Ovary (tissue), 3 donors: ENCODE measurements around the gene ENTPD7.

Source experiments
- CTCF ChIP-seq, 3 donors: fragments of 450-650 bp in 2 of 3; fragments of 200-600 bp in 1 of 3; IDR thresholded peaks; one replicate each; pipeline versions ENCODE4 v1.5.1 to v1.8.0; 2016 to 2022; ENCODE audit warnings: antibody characterized with exemption in 3 of 3, mild to moderate bottlenecking in 1 of 3
- EP300 ChIP-seq: sonication (generic); formaldehyde crosslinking; IDR thresholded peaks from one replicate; pipeline ENCODE4 v1.6.1; 2017; ENCODE audit warnings: antibody characterized with exemption
- POLR2A ChIP-seq: fragments of 450-650 bp; IDR thresholded peaks from one replicate; pipeline ENCODE4 v1.6.1; 2017; ENCODE audit warnings: antibody characterized with exemption, mild to moderate bottlenecking, moderate library complexity
- donor health status: DM: no; HTN: no; CAD: no.

GRCh38 chr10:99731306-99732032 is 72.2 kb downstream of the ENTPD7 start:
- TF ChIP-seq CTCF (IDR thresholded peaks at IDR 0.05) (no peak), POLR2A (no peak), EP300 (no peak)
